Caco-2 (cell line): Measurements from ENCODE around the gene RARRES2. TPM values are rescaled to one million over a fixed set of nuclear protein-coding genes. Genes with fewer than 3 reads are reported as not detected.

Source experiments
- Bru-seq: library from RNA; stranded (reverse); fragments of 400-500 nt; gene quantifications from one replicate; lab custom pipeline; 2021; lab: Mats Ljungman, UMichigan
- BruChase-seq, 2 experiments: library from RNA; stranded (reverse); fragments of 400-500 nt; gene quantifications; one replicate each; lab custom pipeline; 2021; lab: Mats Ljungman, UMichigan
- BruUV-seq: library from RNA; stranded (reverse); fragments of 400-500 nt; replicated peaks from 2 replicates; lab custom pipeline; 2021; lab: Mats Ljungman, UMichigan
- CTCF ChIA-PET: fragments of 300-600 bp; sonication (Branson Sonifier 250); formaldehyde crosslinking; loops from one replicate; lab custom pipeline; 2022; ENCODE audit warnings: antibody characterized with exemption; lab: Charles Lee
- POLR2A ChIA-PET: fragments of 300-600 bp; sonication (Branson Sonifier 250); formaldehyde crosslinking; loops from one replicate; lab custom pipeline; 2022; ENCODE audit warnings: antibody characterized with exemption; lab: Charles Lee
- DNase-seq, 2 experiments: peaks; one replicate each; pipeline versions ENCODE4 v3.0.0 to v3.0.0-alpha.2; 2020 to 2022
- H3K27me3 ChIP-seq: replicated peaks from 2 replicates; pipeline ENCODE4 v1.6.0; 2011; ENCODE audit warnings: low read length; ENCODE audit not compliant: control insufficient read depth, insufficient read depth
- H3K36me3 ChIP-seq: 2 replicates; pipeline ENCODE4 v1.5.1; 2011; ENCODE audit warnings: low read length; ENCODE audit not compliant: control insufficient read depth, insufficient read depth
- H3K4me1 ChIP-seq: fragments of 250-450 bp; sonication (Bioruptor Pico); 2 replicates; pipeline ENCODE4 v1.5.1; 2020; ENCODE audit warnings: mild to moderate bottlenecking
- H3K4me3 ChIP-seq: 2 replicates; pipeline ENCODE4 v1.5.1; 2011; ENCODE audit warnings: low read depth, mild to moderate bottlenecking, control low read depth, low read length
- H3K9me3 ChIP-seq: fragments of 250-450 bp; sonication (Bioruptor Pico); 2 replicates; pipeline ENCODE4 v1.5.1; 2020; ENCODE audit warnings: mild to moderate bottlenecking, moderate library complexity
- H3K27ac Mint-ChIP-seq: one replicate; pipeline ENCODE4 v1.8.0; 2022; ENCODE audit warnings: mixed read lengths; ENCODE audit not compliant: unreplicated experiment
- H3K27me3 Mint-ChIP-seq: one replicate; pipeline ENCODE4 v1.8.0; 2022; ENCODE audit warnings: mixed read lengths; ENCODE audit not compliant: insufficient read depth, unreplicated experiment
- H3K36me3 Mint-ChIP-seq: one replicate; pipeline ENCODE4 v1.8.0; 2022; ENCODE audit warnings: mild to moderate bottlenecking, mixed read lengths; ENCODE audit not compliant: insufficient read depth, unreplicated experiment
- H3K4me1 Mint-ChIP-seq: one replicate; pipeline ENCODE4 v1.8.0; 2022; ENCODE audit warnings: low read depth, mixed read lengths; ENCODE audit not compliant: unreplicated experiment
- H3K4me3 Mint-ChIP-seq: one replicate; pipeline ENCODE4 v1.8.0; 2022; ENCODE audit warnings: mild to moderate bottlenecking, moderate library complexity, mixed read lengths; ENCODE audit not compliant: unreplicated experiment
- H3K9me3 Mint-ChIP-seq: one replicate; pipeline ENCODE4 v1.8.0; 2022; ENCODE audit warnings: mixed read lengths; ENCODE audit not compliant: unreplicated experiment
- intact Hi-C: fragments of 100-400 bp; cut with micrococcal nuclease; formaldehyde crosslinking; loops from one replicate; pipeline ENCODE4 v1.10.0; 2022; ENCODE audit not compliant: unreplicated experiment
- long read RNA-seq: library from polyadenylated mRNA; stranded (forward); transcript quantifications from one replicate; pipeline ENCODE4 v2.0.0, GENCODE V29; 2022
- total RNA-seq: library from RNA; stranded (reverse); gene quantifications from 2 replicates; pipeline ENCODE4 v1.2.3, GENCODE V29; 2022
- TF ChIP-seq, protein P1 (sequence below), 2 experiments: fragments of 200-600 bp in 1 of 2; IDR thresholded peaks; 1 replicate in 1 of 2; 2 replicates in 1 of 2; pipeline versions ENCODE4 v1.5.1 to v1.8.0; 2011 to 2022; ENCODE audit warnings: antibody characterized with exemption in 1 of 2, control low read depth in 1 of 2, inconsistent platforms in 1 of 2, low read depth in 1 of 2, low read length in 1 of 2, mild to moderate bottlenecking in 1 of 2, moderate library complexity in 1 of 2; ENCODE audit not compliant: insufficient read depth in 1 of 2, severe bottlenecking in 1 of 2, unreplicated experiment in 1 of 2

RARRES2 gene
- total RNA-seq, result not detected in 2 replicates
- not detected for Bru-seq, nascent RNA
- BruChase-seq, experiment 1, labeled RNA remaining after a 2-hour chase, result not detected
- not detected for BruChase-seq, experiment 2, labeled RNA remaining after a 6-hour chase
- long read RNA-seq, result 0 reads

DNA sequence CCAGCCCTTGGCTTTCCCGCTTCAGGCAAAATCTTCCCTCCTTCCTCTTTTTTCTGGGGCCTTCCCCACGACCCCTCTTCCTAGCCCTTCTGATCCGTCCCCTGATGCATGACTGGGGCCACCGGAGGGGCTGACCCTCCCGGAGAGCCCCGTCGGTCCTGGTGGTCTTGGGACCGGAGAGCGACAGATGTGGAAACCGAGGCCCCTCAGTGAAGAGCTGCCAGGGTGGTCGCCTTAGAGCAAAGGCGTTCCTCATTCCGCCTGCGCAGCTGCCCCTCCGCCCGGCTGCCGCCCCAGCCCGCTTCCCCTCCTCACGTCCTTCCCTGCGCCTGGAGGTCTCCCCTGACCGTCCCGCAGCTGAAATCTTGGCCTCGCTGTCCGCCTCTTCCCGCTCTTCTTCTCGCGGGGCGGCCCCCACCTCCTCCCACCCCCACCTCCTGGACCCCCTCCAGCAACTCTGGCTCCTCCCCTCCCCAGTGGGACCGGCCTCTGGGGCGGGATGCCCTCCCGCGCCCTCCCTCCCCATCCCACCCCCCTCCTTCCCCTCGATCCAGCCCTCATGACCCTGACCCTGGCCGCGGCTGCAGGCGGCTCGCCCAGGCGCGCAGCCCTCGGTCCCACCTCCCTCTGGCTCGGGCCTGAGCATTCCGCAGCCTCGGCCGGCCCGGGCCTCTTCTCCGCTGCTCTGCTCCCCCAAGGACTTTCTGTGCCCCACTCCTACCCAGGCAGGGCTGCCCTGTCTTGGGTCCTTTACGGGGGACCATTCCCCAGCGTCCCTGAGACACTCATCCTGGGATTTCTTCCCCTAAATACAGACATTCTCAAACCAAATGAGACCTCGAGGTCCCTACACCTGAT is at the start of gene RARRES2:
RARRES2 (minus strand) TSS at position 367 of the 858 bp plus-strand sequence. CDS start 1,020 bp downstream, outside the sequence.
- H3K27me3 ChIP-seq, result no peaks in the 10 kb centered on the region
- CTCF ChIA-PET, result no interaction called here
- H3K9me3 ChIP-seq, result 0 out of 2 replicates have a peak, but pooled peaks cover 6% of the 10 kb centered on the region
- H3K4me3 ChIP-seq, result no peak within 1 kb of the TSS
- POLR2A ChIA-PET, result no interaction called here
- H3K4me1 Mint-ChIP-seq, result no peaks in the 10 kb centered on the region
- H3K4me1 ChIP-seq, result no peaks in the 10 kb centered on the region
- H3K27ac Mint-ChIP-seq, result no peak within 1 kb of the TSS
- TF ChIP-seq, protein P1, sequence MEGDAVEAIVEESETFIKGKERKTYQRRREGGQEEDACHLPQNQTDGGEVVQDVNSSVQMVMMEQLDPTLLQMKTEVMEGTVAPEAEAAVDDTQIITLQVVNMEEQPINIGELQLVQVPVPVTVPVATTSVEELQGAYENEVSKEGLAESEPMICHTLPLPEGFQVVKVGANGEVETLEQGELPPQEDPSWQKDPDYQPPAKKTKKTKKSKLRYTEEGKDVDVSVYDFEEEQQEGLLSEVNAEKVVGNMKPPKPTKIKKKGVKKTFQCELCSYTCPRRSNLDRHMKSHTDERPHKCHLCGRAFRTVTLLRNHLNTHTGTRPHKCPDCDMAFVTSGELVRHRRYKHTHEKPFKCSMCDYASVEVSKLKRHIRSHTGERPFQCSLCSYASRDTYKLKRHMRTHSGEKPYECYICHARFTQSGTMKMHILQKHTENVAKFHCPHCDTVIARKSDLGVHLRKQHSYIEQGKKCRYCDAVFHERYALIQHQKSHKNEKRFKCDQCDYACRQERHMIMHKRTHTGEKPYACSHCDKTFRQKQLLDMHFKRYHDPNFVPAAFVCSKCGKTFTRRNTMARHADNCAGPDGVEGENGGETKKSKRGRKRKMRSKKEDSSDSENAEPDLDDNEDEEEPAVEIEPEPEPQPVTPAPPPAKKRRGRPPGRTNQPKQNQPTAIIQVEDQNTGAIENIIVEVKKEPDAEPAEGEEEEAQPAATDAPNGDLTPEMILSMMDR (IDR thresholded peaks at IDR 0.05; ENCODE audit: insufficient read depth in 1 of 2, low read depth in 1 of 2, low read length in 1 of 2, severe bottlenecking in 1 of 2, unreplicated experiment in 1 of 2), result no peak
- DNase-seq, result no peak
- H3K4me3 Mint-ChIP-seq, result no peak within 1 kb of the TSS
- peaks cover 3% of the 10 kb centered on the region for H3K27me3 Mint-ChIP-seq
- no peaks in the 10 kb centered on the region for H3K9me3 Mint-ChIP-seq
- intact Hi-C loops, result no loop called here
- no peaks in the 10 kb centered on the region for H3K36me3 ChIP-seq
- peaks cover 8% of the 10 kb centered on the region for H3K36me3 Mint-ChIP-seq
- BruUV-seq, result no TSS peak

DNA sequence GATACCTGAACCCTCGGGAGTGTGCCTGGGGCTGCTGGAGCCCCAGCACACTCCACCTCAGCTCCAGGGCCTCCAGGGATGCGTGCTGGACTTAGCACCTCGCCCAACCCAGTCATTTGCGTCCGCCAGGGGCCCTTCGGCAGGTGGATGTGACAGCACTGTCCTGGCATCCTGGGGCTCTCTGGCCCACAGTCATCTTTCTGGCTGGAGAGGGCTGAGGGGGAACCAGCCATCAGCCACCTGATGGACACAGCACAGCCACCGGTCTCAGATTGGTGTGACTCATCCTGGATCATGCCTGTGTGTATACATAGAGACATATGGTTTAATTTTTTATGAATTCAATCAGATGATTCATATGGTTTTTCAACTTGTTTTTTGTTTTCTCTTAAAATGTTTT is 48.8 kb upstream of the RARRES2 start:
- no peaks in the 10 kb centered on the region for H3K4me1 Mint-ChIP-seq
- Histone ChIP-seq H3K9me3 (no peaks in the 10 kb centered on the region), H3K27me3 (no peaks in the 10 kb centered on the region), H3K36me3 (no peaks in the 10 kb centered on the region; the same call in 1 of the 2 replicates), H3K4me1 (no peaks in the 10 kb centered on the region), H3K4me3 (no peak overlapping the region)
- TF ChIP-seq, protein P1 (IDR thresholded peaks at IDR 0.05; ENCODE audit: insufficient read depth in 1 of 2, low read depth in 1 of 2, low read length in 1 of 2, severe bottlenecking in 1 of 2, unreplicated experiment in 1 of 2), result no peak
- intact Hi-C loops, result no loop called here
- H3K27ac Mint-ChIP-seq, result no peak overlapping the region
- no peak for DNase-seq
- BruUV-seq, result no TSS peak
- H3K4me3 Mint-ChIP-seq, result no peak overlapping the region
- ChIA-PET CTCF (no interaction called here), POLR2A (no interaction called here)
- H3K27me3 Mint-ChIP-seq, result no peaks in the 10 kb centered on the region
- no peaks in the 10 kb centered on the region for H3K9me3 Mint-ChIP-seq
- H3K36me3 Mint-ChIP-seq, result peaks cover 5% of the 10 kb centered on the region

DNA sequence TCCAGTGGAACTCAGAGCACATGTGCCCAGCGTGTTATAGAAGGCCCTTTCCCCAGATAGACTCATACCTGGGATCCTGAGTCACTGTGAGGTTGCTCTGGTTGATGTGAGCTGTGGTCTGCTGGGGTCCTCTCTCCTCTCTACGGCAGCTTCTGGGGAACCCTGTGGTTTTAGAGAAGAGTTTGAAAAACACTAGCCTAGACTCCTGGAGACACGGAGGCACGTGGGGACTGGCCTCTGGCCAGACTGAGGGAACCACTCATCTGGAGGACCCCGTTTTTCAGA is 48.0 kb upstream of the RARRES2 start:
- ChIA-PET POLR2A (no interaction called here), CTCF (no interaction called here)
- Histone ChIP-seq H3K4me3 (no peak overlapping the region), H3K27me3 (no peaks in the 10 kb centered on the region), H3K36me3 (no peaks in the 10 kb centered on the region; the same call in 1 of the 2 replicates), H3K9me3 (no peaks in the 10 kb centered on the region), H3K4me1 (peaks cover 2% of the 10 kb centered on the region; the same call in 1 of the 2 replicates)
- Mint-ChIP-seq H3K4me1 (no peaks in the 10 kb centered on the region), H3K27ac (no peak overlapping the region), H3K4me3 (no peak overlapping the region), H3K9me3 (no peaks in the 10 kb centered on the region), H3K27me3 (no peaks in the 10 kb centered on the region), H3K36me3 (peaks cover 5% of the 10 kb centered on the region)
- DNase-seq, result no peak
- TF ChIP-seq, protein P1 (IDR thresholded peaks at IDR 0.05; ENCODE audit: insufficient read depth in 1 of 2, low read depth in 1 of 2, low read length in 1 of 2, severe bottlenecking in 1 of 2, unreplicated experiment in 1 of 2), result no peak
- no TSS peak for BruUV-seq
- intact Hi-C loops, result no loop called here
